Ovary (tissue), 9 donors: Measurements from ENCODE around the gene DLAT. TPM values are rescaled to one million over a fixed set of nuclear protein-coding genes. Genes with fewer than 3 reads are reported as not detected.

Experiments used
- DNase-seq, 5 donors: peaks; one replicate each; pipeline ENCODE4 v3.0.0-alpha.2; 2019 to 2020
- H3K27ac ChIP-seq, 2 donors: fragments of 200-600 bp; one replicate each; pipeline versions ENCODE4 v1.5.1 to v1.8.0; 2019 to 2022
- H3K27me3 ChIP-seq: fragments of 200-600 bp; one replicate; pipeline ENCODE4 v1.8.0; 2022
- H3K36me3 ChIP-seq: fragments of 200-600 bp; sonication (generic); one replicate; pipeline ENCODE4 v1.5.1; 2019
- H3K4me1 ChIP-seq: one replicate; pipeline ENCODE4 v1.8.1; 2013; ENCODE audit warnings: mild to moderate bottlenecking, moderate library complexity; ENCODE audit not compliant: insufficient read depth
- H3K4me3 ChIP-seq: fragments of 200-600 bp; sonication (generic); one replicate; pipeline ENCODE4 v1.5.1; 2017
- H3K9me3 ChIP-seq, 2 donors: fragments of 200-600 bp in 1 of 2; sonication (generic) in 1 of 2; one replicate each; pipeline versions ENCODE4 v1.5.1 to v1.8.1; 2013 to 2019; ENCODE audit warnings: mild to moderate bottlenecking in 1 of 2, moderate library complexity in 1 of 2
- EP300 ChIP-seq: sonication (generic); formaldehyde crosslinking; IDR thresholded peaks from one replicate; pipeline ENCODE4 v1.6.1; 2017; ENCODE audit warnings: antibody characterized with exemption
- POLR2A ChIP-seq: fragments of 450-650 bp; IDR thresholded peaks from one replicate; pipeline ENCODE4 v1.6.1; 2017; ENCODE audit warnings: antibody characterized with exemption, mild to moderate bottlenecking, moderate library complexity
- WGBS, 3 donors: extraction: QIAGEN DNeasy Blood & Tissue Kit in 1 of 3; methylation state at CpG; one replicate each; pipeline versions ENCODE4 v1.1.5 to v1.1.7; 2013 to 2017; 5-methylcytosine and 5-hydroxymethylcytosine counted together
- intact Hi-C, 4 donors: fragments of 100-400 bp; cut with DNase I; formaldehyde crosslinking; loops; one replicate each; pipeline versions ENCODE4 v1.11.0 to v1.15.1; 2022 to 2023
- polyA plus RNA-seq, 2 donors: library from polyadenylated mRNA; stranded (reverse); fragments of 200-250 nt in 1 of 2; fragments of 350-450 nt in 1 of 2; fragmentation: Illumina TruSeq in 1 of 2; extraction: RNeasy Lipid Tissue Mini Kit (QIAGEN cat#74804) in 1 of 2; gene quantifications; one replicate each; pipeline ENCODE4 v1.2.3, GENCODE V29; 2013 to 2014
- total RNA-seq, 7 donors: library from RNA; depleted of rRNA in 2 of 7; stranded (reverse); fragments of >200 nt in 2 of 7; fragmentation: NEBNext Ultra II Directional in 3 of 7; extraction: Animal tissue kit (Norgen Biotek cat#: 25700) in 3 of 7; gene quantifications; one replicate each; pipeline versions ENCODE4 v1.1.0 to v1.2.4, GENCODE V29; 2016 to 2023
- TF ChIP-seq, protein P1 (sequence below), 3 donors: fragments of 450-650 bp in 2 of 3; fragments of 200-600 bp in 1 of 3; IDR thresholded peaks; one replicate each; pipeline versions ENCODE4 v1.5.1 to v1.8.0; 2016 to 2022; ENCODE audit warnings: antibody characterized with exemption in 3 of 3, mild to moderate bottlenecking in 1 of 3
- donor health status: DM: no; HTN: no; CAD: no; lungs with moderate emphysema.
- donor health status: DM: no; HTN: no; CAD: no.
- donor health status: Bipolar disorder and iron deficiency.
- donor health status: DM: yes; HTN: yes; CAD: no.
- donor health status: DM: no; HTN: no; CAD: no.
- donor health status: DM: yes; HTN: yes; CAD: no.

The DLAT gene
- total and polyA plus RNA-seq, 9 donors = 10.8 to 27.8 (median 19.9) TPM

DNA sequence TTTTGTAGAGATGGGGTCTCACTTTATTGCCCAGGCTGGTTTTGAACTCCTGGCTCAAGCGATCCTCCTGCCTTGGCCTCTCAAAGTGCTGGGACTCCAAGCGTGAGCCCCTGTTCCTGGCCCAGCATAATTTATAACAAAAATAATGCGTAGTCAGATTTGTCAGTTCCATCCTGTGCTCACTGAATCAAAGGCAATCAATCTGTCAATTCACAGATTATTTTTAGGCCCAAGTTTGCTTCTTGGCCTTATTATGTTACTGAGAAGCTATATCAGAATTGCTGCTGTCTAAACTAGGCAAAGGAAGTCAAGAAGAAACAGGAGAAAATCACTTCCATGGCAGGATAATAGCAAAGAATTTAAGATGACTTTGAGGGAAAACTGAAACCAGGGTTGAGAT, 8.7 kb downstream of the DLAT start:
- TF ChIP-seq, protein P1, sequence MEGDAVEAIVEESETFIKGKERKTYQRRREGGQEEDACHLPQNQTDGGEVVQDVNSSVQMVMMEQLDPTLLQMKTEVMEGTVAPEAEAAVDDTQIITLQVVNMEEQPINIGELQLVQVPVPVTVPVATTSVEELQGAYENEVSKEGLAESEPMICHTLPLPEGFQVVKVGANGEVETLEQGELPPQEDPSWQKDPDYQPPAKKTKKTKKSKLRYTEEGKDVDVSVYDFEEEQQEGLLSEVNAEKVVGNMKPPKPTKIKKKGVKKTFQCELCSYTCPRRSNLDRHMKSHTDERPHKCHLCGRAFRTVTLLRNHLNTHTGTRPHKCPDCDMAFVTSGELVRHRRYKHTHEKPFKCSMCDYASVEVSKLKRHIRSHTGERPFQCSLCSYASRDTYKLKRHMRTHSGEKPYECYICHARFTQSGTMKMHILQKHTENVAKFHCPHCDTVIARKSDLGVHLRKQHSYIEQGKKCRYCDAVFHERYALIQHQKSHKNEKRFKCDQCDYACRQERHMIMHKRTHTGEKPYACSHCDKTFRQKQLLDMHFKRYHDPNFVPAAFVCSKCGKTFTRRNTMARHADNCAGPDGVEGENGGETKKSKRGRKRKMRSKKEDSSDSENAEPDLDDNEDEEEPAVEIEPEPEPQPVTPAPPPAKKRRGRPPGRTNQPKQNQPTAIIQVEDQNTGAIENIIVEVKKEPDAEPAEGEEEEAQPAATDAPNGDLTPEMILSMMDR (IDR thresholded peaks at IDR 0.05) = no peak
- TF ChIP-seq EP300 (no peak), POLR2A (no peak)
- Histone ChIP-seq H3K4me3 (no peak overlapping the region), H3K4me1 (no peaks in the 10 kb centered on the region), H3K27me3 (no peaks in the 10 kb centered on the region), H3K9me3 (no peaks in the 10 kb centered on the region), H3K27ac (no peak overlapping the region), H3K36me3 (no peaks in the 10 kb centered on the region)
- DNase-seq = no peak
- WGBS, 3 donors = 87 to 93% (median 91%) methylated on average over 3 of the region's 3 CpGs
- intact Hi-C loops = no loop called here

DNA sequence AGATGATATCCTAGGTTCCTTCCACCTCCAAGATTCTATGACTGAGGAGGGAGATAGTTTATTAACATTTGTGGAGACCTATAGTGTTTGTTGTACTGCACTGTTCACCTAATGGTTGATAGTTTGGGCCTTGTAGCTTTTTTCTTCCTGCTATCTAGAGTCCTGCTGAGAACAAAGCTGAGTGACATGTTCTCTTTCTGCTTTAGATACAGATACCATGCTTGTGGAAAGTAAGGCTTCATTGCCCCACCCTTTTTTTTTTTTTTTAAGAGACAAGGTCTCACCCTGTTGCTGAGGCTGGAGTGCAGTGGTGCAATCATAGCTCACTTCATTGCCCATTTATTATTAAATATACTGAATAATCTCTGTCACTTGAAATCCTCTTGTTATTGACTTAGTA, 12.3 kb downstream of the DLAT start:
- intact Hi-C loops = no loop called here
- H3K36me3 ChIP-seq = no peaks in the 10 kb centered on the region

DNA sequence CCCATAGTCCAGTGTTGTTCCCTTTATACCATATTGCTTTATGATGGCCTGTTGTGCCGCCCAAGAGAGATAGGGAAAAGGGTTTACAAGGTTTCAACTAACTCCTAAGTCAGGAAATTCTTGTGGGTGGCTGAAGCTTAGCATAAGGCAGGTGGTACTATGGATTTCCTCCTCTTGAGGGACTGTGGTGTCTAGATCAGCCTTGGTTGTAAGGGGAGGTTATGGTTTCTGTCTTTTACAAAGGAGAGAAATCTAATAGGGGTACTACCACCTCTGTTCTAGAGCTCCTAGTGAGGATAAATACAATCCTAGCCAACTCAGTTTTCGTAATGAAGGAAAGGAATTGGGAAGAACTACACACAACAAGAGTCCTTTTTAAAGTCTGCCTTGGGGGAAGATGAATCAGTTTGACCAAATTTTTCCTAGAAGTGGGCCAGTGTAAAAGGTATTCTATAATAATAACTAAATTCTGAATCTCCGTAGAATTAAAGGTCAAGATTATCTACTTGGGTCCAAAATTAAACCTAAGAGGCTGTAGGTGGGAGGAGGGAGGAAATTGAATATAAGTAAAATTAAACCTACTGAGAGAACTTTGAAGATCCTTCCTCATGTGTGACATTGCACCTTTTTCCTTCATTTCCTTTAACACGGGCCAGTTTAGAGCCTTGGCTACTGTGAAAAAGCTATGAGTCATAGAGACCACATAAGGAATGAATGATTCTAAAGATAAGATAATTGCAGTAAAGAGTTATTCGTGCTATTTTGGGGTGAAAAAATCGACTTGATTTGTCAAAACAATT, 17.2 kb downstream of the DLAT start:
- intact Hi-C loops = no loop called here
- WGBS, 3 donors = 59 to 66% (median 66%) methylated on average over 6 of the region's 6 CpGs
- Histone ChIP-seq H3K4me3 (no peak overlapping the region), H3K36me3 (no peaks in the 10 kb centered on the region), H3K27me3 (no peaks in the 10 kb centered on the region), H3K9me3 (no peaks in the 10 kb centered on the region), H3K27ac (no peak overlapping the region), H3K4me1 (no peaks in the 10 kb centered on the region)
- TF ChIP-seq, protein P1 (IDR thresholded peaks at IDR 0.05) = no peak
- no peak for TF ChIP-seq POLR2A
- no peak for TF ChIP-seq EP300
- no peak for DNase-seq

More for the DNA sequence above, 12.3 kb downstream of the DLAT start:
- no peak for TF ChIP-seq POLR2A
- no peak for TF ChIP-seq EP300
- TF ChIP-seq, protein P1 (IDR thresholded peaks at IDR 0.05) = no peak
- Histone ChIP-seq H3K9me3 (no peaks in the 10 kb centered on the region), H3K27ac (no peak overlapping the region), H3K4me3 (no peak overlapping the region), H3K27me3 (no peaks in the 10 kb centered on the region), H3K4me1 (no peaks in the 10 kb centered on the region)
- DNase-seq = no peak

DNA sequence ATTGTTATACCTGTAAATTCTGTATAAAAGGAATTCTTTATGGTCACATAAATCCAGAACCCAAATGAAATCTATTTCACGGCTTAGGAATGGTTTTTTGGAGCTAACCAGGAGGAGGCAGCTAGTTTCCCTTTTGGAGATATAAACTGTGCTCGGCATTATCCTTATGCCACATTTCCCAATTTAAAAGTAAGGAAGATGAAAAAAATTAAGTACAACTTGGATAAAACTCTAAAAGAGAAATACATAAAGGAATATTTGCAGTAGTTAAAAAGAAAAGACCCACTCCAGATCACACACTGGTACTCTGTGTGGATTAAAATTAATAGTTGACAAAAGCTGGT, 17.7 kb downstream of the DLAT start:
- no peak overlapping the region for H3K27ac ChIP-seq
- H3K4me3 ChIP-seq = no peak overlapping the region
- TF ChIP-seq, protein P1 (IDR thresholded peaks at IDR 0.05) = no peak
- no peak for TF ChIP-seq POLR2A
- TF ChIP-seq EP300 = no peak
- no peak for DNase-seq
- 92 to 96% (median 96%) methylated on average over 2 of the region's 2 CpGs for WGBS, 3 donors
- intact Hi-C loops = no loop called here
- no peaks in the 10 kb centered on the region for H3K4me1 ChIP-seq
- H3K36me3 ChIP-seq = no peaks in the 10 kb centered on the region
- no peaks in the 10 kb centered on the region for H3K9me3 ChIP-seq
- no peaks in the 10 kb centered on the region for H3K27me3 ChIP-seq
